Body of pancreas (tissue), 4 donors: ENCODE measurements around the gene ZKSCAN4.

Source experiments
- POLR2A ChIP-seq, 3 donors: fragments of 450-650 bp; IDR thresholded peaks; one replicate each; pipeline ENCODE4 v1.6.1; 2016; ENCODE audit warnings: antibody characterized with exemption in 3 of 3, mild to moderate bottlenecking in 2 of 3
- TF ChIP-seq, protein P1 (sequence below), 7 experiments: fragments of 450-650 bp in 4 of 7; fragments of 200-600 bp in 3 of 7; sonication (generic) in 3 of 7; IDR thresholded peaks; one replicate each; pipeline ENCODE4 v1.5.1; 2016 to 2019; ENCODE audit warnings: antibody characterized with exemption in 7 of 7

DNA sequence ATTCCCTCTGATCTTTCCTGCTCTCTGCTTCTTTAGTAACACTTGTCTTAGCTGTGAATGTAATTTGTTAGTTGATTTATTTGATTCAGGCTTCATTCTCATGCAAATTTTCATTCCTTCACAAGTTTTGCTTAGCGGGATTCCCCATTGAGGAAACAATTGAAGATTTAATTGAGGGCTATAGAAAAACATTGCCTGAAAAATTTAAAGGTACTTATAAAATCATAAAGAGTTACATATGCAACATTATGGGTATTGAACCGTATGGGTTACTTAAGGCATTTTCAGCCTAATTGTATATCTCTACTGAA is 38.9 kb downstream of the ZKSCAN4 start:
- TF ChIP-seq, protein P1, sequence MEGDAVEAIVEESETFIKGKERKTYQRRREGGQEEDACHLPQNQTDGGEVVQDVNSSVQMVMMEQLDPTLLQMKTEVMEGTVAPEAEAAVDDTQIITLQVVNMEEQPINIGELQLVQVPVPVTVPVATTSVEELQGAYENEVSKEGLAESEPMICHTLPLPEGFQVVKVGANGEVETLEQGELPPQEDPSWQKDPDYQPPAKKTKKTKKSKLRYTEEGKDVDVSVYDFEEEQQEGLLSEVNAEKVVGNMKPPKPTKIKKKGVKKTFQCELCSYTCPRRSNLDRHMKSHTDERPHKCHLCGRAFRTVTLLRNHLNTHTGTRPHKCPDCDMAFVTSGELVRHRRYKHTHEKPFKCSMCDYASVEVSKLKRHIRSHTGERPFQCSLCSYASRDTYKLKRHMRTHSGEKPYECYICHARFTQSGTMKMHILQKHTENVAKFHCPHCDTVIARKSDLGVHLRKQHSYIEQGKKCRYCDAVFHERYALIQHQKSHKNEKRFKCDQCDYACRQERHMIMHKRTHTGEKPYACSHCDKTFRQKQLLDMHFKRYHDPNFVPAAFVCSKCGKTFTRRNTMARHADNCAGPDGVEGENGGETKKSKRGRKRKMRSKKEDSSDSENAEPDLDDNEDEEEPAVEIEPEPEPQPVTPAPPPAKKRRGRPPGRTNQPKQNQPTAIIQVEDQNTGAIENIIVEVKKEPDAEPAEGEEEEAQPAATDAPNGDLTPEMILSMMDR (IDR thresholded peaks at IDR 0.05), result no peak
- TF ChIP-seq POLR2A (IDR thresholded peaks at IDR 0.05), result no peak
